OCI-LY7 (cell line): ENCODE data around the gene DMXL1. TPM values are rescaled to one million over a fixed set of nuclear protein-coding genes. Genes with fewer than 3 reads are reported as not detected.

Experiments
- BruUV-seq: library from RNA; stranded (reverse); fragments of 400-500 nt; replicated peaks from 2 replicates; lab custom pipeline; 2021; lab: Mats Ljungman, UMichigan
- CTCF ChIA-PET: fragments of 300-600 bp; sonication (Branson Sonifier 250); formaldehyde crosslinking; loops from one replicate; lab custom pipeline; 2022; ENCODE audit warnings: antibody characterized with exemption; ENCODE audit not compliant: unreplicated experiment; lab: Charles Lee
- POLR2A ChIA-PET: fragments of 300-600 bp; sonication (Branson Sonifier 250); formaldehyde crosslinking; loops from one replicate; lab custom pipeline; 2022; ENCODE audit warnings: antibody characterized with exemption; lab: Charles Lee
- DNase-seq: peaks from one replicate; pipeline ENCODE4 v3.0.0-alpha.2; 2015; ENCODE audit warnings: low spot score
- H2AFZ ChIP-seq: fragments of 200-600 bp; sonication (generic), shearing (Covaris generic); 2 replicates; pipeline ENCODE4 v1.6.1; 2014; ENCODE audit warnings: mild to moderate bottlenecking, antibody characterized with exemption, low read length, moderate library complexity
- H3K27ac ChIP-seq: fragments of 200-600 bp; sonication (generic); 2 replicates; pipeline ENCODE4 v1.5.1; 2014; ENCODE audit warnings: mixed run types, low read depth, mild to moderate bottlenecking, moderate library complexity, low read length, inconsistent platforms; ENCODE audit not compliant: poor library complexity, severe bottlenecking
- H3K36me3 ChIP-seq: fragments of 200-600 bp; sonication (generic); 2 replicates; pipeline ENCODE4 v1.6.1; 2014; ENCODE audit warnings: mild to moderate bottlenecking, antibody characterized with exemption, low read length, moderate library complexity, mixed read lengths; ENCODE audit not compliant: insufficient read depth
- H3K4me1 ChIP-seq: fragments of 200-600 bp; sonication (generic); 2 replicates; pipeline ENCODE4 v1.5.1; 2014; ENCODE audit warnings: mild to moderate bottlenecking, low read length; ENCODE audit not compliant: insufficient read depth, poor library complexity, severe bottlenecking
- H3K4me2 ChIP-seq: fragments of 200-600 bp; sonication (generic); 2 replicates; pipeline ENCODE4 v1.6.1; 2014; ENCODE audit warnings: mild to moderate bottlenecking, low read length
- H3K4me3 ChIP-seq: fragments of 200-600 bp; sonication (generic); 2 replicates; pipeline ENCODE4 v1.5.1; 2014; ENCODE audit warnings: mild to moderate bottlenecking, low read depth, low read length; ENCODE audit not compliant: poor library complexity, severe bottlenecking
- H3K79me2 ChIP-seq: fragments of 200-600 bp; sonication (generic); 2 replicates; pipeline ENCODE4 v1.6.1; 2016; ENCODE audit warnings: low read depth, mild to moderate bottlenecking, low read length, moderate library complexity, mixed read lengths; ENCODE audit not compliant: insufficient read depth
- H3K9me2 ChIP-seq: fragments of 200-600 bp; sonication (generic); 2 replicates; pipeline ENCODE4 v1.6.1; 2016; ENCODE audit warnings: mild to moderate bottlenecking, low read length, mixed read lengths; ENCODE audit not compliant: insufficient read depth
- H3K9me3 ChIP-seq: fragments of 200-600 bp; sonication (generic); 2 replicates; pipeline ENCODE4 v1.6.1; 2014; ENCODE audit warnings: mild to moderate bottlenecking, mixed run types, low read length, mixed read lengths
- H4K20me1 ChIP-seq: fragments of 200-600 bp; sonication (generic); 2 replicates; pipeline ENCODE4 v1.6.1; 2014; ENCODE audit warnings: mild to moderate bottlenecking, antibody characterized with exemption, low read length, moderate library complexity, mixed read lengths; ENCODE audit not compliant: insufficient read depth
- CTCF ChIP-seq: fragments of 200-600 bp; sonication (generic); conservative IDR thresholded peaks from 2 replicates; pipeline ENCODE4 v1.5.1; 2014; ENCODE audit warnings: mild to moderate bottlenecking, antibody characterized with exemption, low read length, moderate library complexity, mixed read lengths
- EZH2phosphoT487 ChIP-seq: fragments of 200-600 bp; sonication (generic); IDR thresholded peaks from 2 replicates; pipeline ENCODE4 v1.6.1; 2018; ENCODE audit warnings: low read depth, borderline replicate concordance, mild to moderate bottlenecking, mixed run types, antibody characterized with exemption, low read length, moderate library complexity, mixed read lengths
- intact Hi-C: fragments of 100-400 bp; cut with micrococcal nuclease; formaldehyde crosslinking; loops from one replicate; pipeline ENCODE4 v1.10.0; 2022; ENCODE audit not compliant: unreplicated experiment
- total RNA-seq, 2 experiments: library from RNA; depleted of rRNA in 1 of 2; stranded (reverse); fragments of >200 nt in 1 of 2; shearing (Covaris generic) in 1 of 2; gene quantifications; 2 replicates each; pipeline ENCODE4 v1.2.3, GENCODE V29; 2014 to 2022

Gene DMXL1
- total RNA-seq, 2 experiments from 2014 or later, result 76.6 to 79.4 TPM

- BruUV-seq, result no TSS peak
- CTCF ChIA-PET, result no interaction called here
- intact Hi-C loops, result no loop called here
Measured at GRCh38 chr5:119190470-119191095, 119.7 kb downstream of the DMXL1 start.

GRCh38 chr5:119191944-119192343 lies 121.1 kb downstream of the DMXL1 start:
- no peak overlapping the region for H3K27ac ChIP-seq
- H3K4me3 ChIP-seq, result no peak overlapping the region
- TF ChIP-seq CTCF, result no peak
- no peak for TF ChIP-seq EZH2phosphoT487
- H2AFZ ChIP-seq, result no peak overlapping the region
- ChIA-PET CTCF (no interaction called here), POLR2A (interaction anchor here (0.6 kb wide), 1 partner anchor 134 kb away, joined by 5 read pairs; no protein-coding TSS in a partner anchor)
- H3K4me2 ChIP-seq, result no peak overlapping the region
- H3K9me2 ChIP-seq, result no peaks in the 10 kb centered on the region
- no TSS peak for BruUV-seq
- intact Hi-C loops, result no loop called here
- no peak for DNase-seq
- no peaks in the 10 kb centered on the region for H3K79me2 ChIP-seq
- no peaks in the 10 kb centered on the region for H4K20me1 ChIP-seq
- H3K9me3 ChIP-seq, result no peaks in the 10 kb centered on the region
- H3K36me3 ChIP-seq, result peaks cover 37% of the 10 kb centered on the region
- H3K4me1 ChIP-seq, result peaks cover 12% of the 10 kb centered on the region

More at GRCh38 chr5:119190470-119191095, 119.7 kb downstream of the DMXL1 start:
- no peaks in the 10 kb centered on the region for H4K20me1 ChIP-seq
- POLR2A ChIA-PET, result interaction anchor here (1.1 kb wide), 1 partner anchor 9 kb away, joined by 3 read pairs; no protein-coding TSS in a partner anchor
- peaks cover 36% of the 10 kb centered on the region for H3K36me3 ChIP-seq
- H3K4me1 ChIP-seq, result peaks cover 12% of the 10 kb centered on the region
- H3K9me2 ChIP-seq, result no peaks in the 10 kb centered on the region
- H3K9me3 ChIP-seq, result no peaks in the 10 kb centered on the region
- H3K4me2 ChIP-seq, result no peak overlapping the region
- H2AFZ ChIP-seq, result no peak overlapping the region
- TF ChIP-seq CTCF (no peak), EZH2phosphoT487 (no peak)
- H3K4me3 ChIP-seq, result no peak overlapping the region
- H3K27ac ChIP-seq, result no peak overlapping the region
- no peaks in the 10 kb centered on the region for H3K79me2 ChIP-seq
- no peak for DNase-seq

GRCh38 chr5:119200795-119201194 lies 129.9 kb downstream of the DMXL1 start:
- Histone ChIP-seq H3K4me1 (peaks cover 8% of the 10 kb centered on the region), H4K20me1 (no peaks in the 10 kb centered on the region), H3K9me3 (no peaks in the 10 kb centered on the region), H3K4me2 (no peak overlapping the region), H3K9me2 (no peaks in the 10 kb centered on the region), H3K36me3 (peaks cover 65% of the 10 kb centered on the region), H2AFZ (no peak overlapping the region), H3K4me3 (no peak overlapping the region), H3K27ac (no peak overlapping the region), H3K79me2 (no peaks in the 10 kb centered on the region)
- POLR2A ChIA-PET, result interaction anchor here (0.6 to 1.7 kb wide), 5 partner anchors 20 to 171 kb away, joined by 3 to 9 read pairs (median 4); no protein-coding TSS in a partner anchor
- intact Hi-C loops, result no loop called here
- CTCF ChIA-PET, result no interaction called here
- BruUV-seq, result no TSS peak
- DNase-seq, result no peak
- TF ChIP-seq CTCF (no peak), EZH2phosphoT487 (no peak)
